Endothelial cell of umbilical vein (primary cell): Measurements from ENCODE around the gene FAM210A.

Source experiments
- POLR2A ChIP-seq: IDR thresholded peaks from 2 replicates; pipeline ENCODE4 v1.6.1; 2012; ENCODE audit warnings: low read depth, mild to moderate bottlenecking, control low read depth, low read length
- TF ChIP-seq, protein P1 (sequence below), 2 donors: IDR thresholded peaks; 1 replicate in 1 of 2; 2 replicates in 1 of 2; pipeline ENCODE4 v1.5.1; 2011; ENCODE audit warnings: low read length in 2 of 2, mild to moderate bottlenecking in 2 of 2, moderate library complexity in 2 of 2, control low read depth in 1 of 2, inconsistent platforms in 1 of 2, low read depth in 1 of 2; ENCODE audit not compliant: insufficient read depth in 1 of 2; ENCODE audit errors: extremely low read depth in 1 of 2

DNA sequence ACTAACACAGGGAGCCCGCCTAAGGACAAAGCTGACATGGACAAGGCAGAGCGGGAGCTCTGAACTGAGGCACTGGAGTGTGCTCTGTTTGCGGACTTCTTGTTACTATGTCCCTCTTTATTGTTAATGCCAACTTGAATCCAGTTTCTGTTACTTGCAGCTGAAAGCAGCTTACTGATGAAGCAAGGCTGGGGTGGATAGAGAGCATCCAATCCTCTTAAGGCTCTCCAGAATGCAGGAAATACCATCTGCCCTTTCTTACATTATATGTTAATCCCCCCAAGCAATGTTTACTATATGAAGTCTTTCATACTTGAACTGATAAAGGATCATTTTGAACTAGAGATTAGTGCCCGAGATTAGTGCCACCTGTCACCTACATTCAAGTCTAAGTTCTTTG lies 9.4 kb downstream of the FAM210A start:
- TF ChIP-seq, protein P1, sequence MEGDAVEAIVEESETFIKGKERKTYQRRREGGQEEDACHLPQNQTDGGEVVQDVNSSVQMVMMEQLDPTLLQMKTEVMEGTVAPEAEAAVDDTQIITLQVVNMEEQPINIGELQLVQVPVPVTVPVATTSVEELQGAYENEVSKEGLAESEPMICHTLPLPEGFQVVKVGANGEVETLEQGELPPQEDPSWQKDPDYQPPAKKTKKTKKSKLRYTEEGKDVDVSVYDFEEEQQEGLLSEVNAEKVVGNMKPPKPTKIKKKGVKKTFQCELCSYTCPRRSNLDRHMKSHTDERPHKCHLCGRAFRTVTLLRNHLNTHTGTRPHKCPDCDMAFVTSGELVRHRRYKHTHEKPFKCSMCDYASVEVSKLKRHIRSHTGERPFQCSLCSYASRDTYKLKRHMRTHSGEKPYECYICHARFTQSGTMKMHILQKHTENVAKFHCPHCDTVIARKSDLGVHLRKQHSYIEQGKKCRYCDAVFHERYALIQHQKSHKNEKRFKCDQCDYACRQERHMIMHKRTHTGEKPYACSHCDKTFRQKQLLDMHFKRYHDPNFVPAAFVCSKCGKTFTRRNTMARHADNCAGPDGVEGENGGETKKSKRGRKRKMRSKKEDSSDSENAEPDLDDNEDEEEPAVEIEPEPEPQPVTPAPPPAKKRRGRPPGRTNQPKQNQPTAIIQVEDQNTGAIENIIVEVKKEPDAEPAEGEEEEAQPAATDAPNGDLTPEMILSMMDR (IDR thresholded peaks at IDR 0.05; ENCODE audit: extremely low read depth in 1 of 2, insufficient read depth in 1 of 2, low read depth in 1 of 2, low read length in 2 of 2), result no peak
- TF ChIP-seq POLR2A, result no peak
